Neural cell (in vitro differentiated cells): ENCODE results near the gene LMO4.

Experiments
- EP300 ChIP-seq: fragments of 450-650 bp; conservative IDR thresholded peaks from 2 replicates; pipeline ENCODE4 v1.6.1; 2014; ENCODE audit warnings: antibody characterized with exemption, mild to moderate bottlenecking, moderate library complexity; ENCODE audit not compliant: poor library complexity, severe bottlenecking
- POLR2AphosphoS5 ChIP-seq: IDR thresholded peaks from 2 replicates; pipeline ENCODE4 v1.6.1; 2012
- RAD21 ChIP-seq: fragments of 450-650 bp; conservative IDR thresholded peaks from 2 replicates; pipeline ENCODE4 v1.6.1; 2014; ENCODE audit warnings: antibody characterized with exemption, mild to moderate bottlenecking, moderate library complexity
- TF ChIP-seq, protein P1 (sequence below): fragments of 450-650 bp; IDR thresholded peaks from 2 replicates; pipeline ENCODE4 v1.5.1; 2014; ENCODE audit warnings: antibody characterized with exemption, mild to moderate bottlenecking, moderate library complexity; ENCODE audit not compliant: poor library complexity, severe bottlenecking

DNA sequence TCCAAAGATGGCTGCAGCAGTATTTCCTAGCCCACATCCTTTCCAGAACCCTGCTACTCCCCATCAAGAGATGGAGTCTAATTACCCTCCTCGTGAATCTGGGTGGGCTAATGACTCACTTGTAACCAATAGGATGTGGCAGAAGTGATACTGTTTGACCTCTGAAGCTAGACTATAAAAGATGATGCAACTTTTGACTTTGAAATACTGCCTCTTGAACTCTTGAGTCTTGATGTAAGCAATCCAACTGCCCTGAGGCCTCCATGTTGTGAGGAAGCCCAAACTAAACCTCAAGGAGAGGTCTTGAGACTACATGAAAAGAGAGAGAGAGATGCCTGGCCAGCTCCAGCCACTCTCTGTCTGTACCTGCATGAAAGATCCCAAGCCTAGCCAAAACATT lies 29.5 kb downstream of the LMO4 start:
- no peak for TF ChIP-seq EP300
- TF ChIP-seq, protein P1, sequence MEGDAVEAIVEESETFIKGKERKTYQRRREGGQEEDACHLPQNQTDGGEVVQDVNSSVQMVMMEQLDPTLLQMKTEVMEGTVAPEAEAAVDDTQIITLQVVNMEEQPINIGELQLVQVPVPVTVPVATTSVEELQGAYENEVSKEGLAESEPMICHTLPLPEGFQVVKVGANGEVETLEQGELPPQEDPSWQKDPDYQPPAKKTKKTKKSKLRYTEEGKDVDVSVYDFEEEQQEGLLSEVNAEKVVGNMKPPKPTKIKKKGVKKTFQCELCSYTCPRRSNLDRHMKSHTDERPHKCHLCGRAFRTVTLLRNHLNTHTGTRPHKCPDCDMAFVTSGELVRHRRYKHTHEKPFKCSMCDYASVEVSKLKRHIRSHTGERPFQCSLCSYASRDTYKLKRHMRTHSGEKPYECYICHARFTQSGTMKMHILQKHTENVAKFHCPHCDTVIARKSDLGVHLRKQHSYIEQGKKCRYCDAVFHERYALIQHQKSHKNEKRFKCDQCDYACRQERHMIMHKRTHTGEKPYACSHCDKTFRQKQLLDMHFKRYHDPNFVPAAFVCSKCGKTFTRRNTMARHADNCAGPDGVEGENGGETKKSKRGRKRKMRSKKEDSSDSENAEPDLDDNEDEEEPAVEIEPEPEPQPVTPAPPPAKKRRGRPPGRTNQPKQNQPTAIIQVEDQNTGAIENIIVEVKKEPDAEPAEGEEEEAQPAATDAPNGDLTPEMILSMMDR: no peak
- no peak for TF ChIP-seq RAD21
- no peak for TF ChIP-seq POLR2AphosphoS5
